GM18873 (cell line): ENCODE results near the gene CUL1.

ENCODE experiments used
- ATAC-seq: cut with Tn5 transposase; IDR thresholded peaks from one replicate; pipeline ENCODE4 v1.9.1; 2021; ENCODE audit warnings: mild to moderate bottlenecking, moderate library complexity, moderate number of reproducible peaks; ENCODE audit not compliant: unreplicated experiment, low FRiP score

Gene CUL1

DNA sequence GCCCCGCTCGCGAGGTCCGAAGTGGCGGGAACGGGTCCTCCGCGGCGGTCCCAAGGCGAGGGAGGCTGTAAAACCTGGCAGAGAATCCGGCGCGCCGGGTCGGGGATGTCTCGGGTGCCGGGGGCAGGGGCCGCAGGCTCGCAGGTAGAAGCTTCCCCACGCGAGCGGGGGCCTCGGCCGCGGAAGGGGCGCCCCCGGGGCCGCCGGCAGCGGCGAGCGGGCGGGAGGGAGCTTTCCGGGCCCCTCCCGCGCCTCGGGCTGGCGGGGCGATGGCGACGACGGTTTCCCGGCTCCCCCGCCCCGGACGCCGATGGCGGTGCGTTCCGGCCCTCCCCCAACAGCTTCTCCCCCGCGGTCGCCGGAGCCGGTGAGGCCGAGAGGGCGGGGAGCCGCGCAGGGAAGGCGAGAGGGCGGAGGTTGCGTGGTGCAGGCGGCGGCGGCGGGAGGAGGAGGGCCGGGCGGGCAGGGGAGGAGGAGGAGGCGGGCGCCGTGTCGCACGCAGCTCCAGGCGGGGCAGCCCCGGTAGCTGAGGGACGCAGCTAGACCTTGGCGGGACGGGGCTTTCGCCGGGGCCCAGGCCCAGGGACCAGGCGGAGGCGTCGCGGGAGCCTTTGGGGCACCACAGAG lies at the start of gene CUL1:
Gene CUL1 (plus strand): TSS at position 507 of the 627 bp plus-strand sequence. CDS start 31,220 bp downstream, outside the sequence.
- peak; percentile 58 for ATAC-seq

DNA sequence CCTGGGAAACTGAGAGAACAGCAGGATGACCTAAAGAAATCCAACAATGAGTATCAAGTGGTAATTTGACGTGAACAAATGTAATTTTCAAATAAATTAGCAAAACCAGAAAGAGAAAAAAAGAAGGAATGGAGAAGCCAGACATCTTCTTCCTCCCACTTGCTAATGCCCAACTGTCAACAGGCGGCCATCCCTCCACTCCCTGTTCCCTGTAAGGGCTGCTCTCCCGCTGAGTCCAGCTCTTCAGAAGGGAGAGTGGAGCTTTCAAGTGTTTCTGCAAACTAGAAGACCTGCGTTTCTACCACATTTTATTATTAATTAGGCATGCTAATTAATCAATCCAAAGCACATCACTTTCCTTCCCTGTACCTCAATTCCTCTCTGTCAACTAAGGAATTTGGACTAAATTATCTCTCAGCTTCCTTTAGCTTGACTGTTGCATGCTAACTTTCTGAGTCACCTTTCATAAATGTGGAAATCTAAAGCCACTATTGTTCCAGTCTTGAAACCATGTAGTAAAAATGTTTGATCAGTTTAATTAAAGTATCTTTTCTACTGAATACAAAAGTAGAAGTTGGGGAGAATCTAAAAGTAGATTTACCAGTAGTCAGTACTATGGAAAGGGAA lies 48.4 kb upstream of the CUL1 start:
- ATAC-seq = no peak

DNA sequence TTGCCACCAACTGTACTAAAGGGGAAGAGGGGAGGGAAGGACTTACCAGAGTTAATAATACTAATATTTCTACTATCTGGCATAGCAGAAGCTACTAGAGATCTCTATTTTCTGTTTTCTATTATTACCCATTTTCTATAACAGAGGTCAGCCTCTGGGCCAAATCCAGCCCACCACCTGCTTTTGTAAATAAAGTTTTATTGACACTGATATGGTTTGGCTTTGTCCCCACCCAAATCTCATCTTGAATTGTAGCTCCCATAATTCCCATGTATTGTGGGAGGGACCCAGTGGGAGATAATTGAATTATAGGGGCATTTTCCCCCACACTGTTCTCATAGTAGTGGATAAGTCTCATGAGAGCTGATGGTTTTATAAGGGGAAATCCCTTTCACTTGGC lies 45.9 kb upstream of the CUL1 start:
- ATAC-seq = no peak

DNA sequence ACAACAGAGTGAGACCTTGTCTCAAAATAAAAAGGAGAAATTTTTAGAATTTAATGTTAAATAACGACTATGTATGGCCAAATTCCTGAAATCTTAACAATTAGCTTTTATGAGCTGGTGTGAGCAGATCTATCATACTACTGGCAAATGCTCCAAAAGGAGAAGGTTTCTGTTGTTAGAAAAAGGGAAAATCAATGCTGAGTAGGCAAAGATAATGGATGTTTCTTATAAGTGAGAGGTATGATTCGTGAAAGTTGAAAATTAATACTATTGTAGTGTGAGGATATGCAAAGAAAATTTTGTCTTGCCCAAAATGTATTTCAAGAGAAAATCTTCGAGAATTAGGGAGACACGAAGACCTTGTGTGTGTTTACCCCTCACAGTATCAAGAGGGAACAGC lies 40.8 kb upstream of the CUL1 start:
- ATAC-seq = no peak

DNA sequence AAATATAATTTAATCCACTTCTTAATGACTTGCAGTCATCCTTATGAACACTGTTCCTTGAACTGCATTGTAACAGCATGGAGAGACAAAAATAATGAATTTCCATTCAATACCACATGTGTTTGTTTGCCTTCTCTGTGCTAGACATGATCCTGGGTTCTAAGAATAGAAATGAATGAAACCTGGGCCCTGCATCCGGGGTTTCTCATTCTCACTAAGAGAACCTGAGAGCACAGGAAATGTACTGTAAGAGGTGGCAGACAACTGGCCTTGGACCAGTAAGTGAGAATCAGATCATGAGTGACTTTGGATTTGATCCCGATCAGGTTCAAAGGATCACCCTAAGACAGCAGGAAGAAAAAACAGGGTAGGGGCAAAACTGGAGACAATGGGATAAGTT lies 37.2 kb upstream of the CUL1 start:
- ATAC-seq = no peak

DNA sequence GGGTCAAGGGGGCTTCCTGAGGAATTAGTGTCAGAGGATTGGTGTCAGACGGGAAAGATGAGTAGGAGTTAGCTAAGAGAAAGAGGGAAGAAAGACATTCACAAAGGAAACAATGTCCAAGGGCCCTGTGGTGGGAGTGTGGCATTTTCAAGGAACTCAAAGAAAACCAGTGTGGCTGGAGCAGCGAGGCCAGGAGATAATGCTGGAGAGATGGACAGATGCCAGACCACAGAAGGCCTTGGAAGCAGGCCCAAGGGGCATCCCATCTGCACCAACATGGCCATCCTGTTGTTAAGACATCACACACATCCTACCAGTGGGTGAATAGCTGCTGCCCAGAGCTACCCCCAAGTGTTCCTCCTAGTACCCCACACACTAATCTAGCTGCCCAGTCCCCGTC lies 36.1 kb upstream of the CUL1 start:
- no peak for ATAC-seq

DNA sequence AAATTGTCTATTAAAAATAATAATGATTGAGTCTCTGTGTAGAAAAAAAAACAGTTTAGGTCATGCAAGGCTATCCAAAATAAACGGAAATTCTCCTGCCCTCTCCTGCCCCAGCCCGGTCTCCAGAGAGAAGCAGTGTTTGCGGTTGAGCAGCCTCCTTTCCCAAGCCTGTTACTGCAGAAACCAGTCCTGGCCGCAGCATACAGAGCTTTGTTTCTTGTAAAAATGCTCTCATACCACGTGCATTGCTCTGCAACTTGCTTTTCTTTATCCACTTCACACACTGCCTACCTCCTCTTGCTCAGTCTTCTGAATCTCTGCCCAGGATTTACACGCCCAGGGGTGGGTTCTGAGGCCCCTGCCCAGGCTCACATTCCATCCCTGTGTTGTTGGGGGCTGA lies 34.4 kb upstream of the CUL1 start:
- ATAC-seq = no peak

DNA sequence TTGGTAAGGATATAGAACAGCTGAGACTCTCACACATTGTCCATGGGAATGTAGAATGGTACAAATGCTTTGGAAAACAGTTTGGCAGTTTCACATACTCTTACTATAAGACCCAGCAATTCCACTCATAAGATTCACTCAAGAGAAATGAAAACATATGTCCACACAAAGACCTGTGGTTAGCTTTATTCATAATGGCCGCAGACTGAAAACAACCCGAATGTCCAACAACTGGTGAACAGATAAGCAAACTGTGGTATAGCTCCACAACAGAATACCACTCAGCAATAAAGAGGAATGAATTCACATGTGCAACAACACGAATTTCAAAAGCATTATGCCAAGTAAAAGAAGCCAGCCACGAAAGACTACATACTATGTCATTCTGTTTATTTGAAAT lies 33.5 kb upstream of the CUL1 start:
- ATAC-seq = no peak

DNA sequence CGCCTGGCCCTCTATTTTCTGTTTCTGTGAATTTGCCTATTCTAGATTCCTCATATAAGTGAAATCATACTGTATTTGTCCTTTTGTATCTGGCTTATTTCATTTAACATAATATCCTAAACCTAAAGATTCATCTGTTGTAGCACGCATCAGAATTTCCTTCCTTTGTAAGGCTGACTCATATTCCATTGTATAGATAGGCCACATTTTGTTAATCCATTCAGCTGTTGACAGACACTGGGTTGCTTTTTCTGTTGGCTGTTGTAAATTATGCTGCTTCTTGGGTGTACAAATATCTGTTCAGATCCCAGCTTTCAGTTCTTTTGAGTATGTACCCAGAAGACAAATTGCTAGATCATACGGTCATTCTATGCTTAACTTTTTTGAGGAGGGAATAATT lies 28.8 kb upstream of the CUL1 start:
- no peak for ATAC-seq

DNA sequence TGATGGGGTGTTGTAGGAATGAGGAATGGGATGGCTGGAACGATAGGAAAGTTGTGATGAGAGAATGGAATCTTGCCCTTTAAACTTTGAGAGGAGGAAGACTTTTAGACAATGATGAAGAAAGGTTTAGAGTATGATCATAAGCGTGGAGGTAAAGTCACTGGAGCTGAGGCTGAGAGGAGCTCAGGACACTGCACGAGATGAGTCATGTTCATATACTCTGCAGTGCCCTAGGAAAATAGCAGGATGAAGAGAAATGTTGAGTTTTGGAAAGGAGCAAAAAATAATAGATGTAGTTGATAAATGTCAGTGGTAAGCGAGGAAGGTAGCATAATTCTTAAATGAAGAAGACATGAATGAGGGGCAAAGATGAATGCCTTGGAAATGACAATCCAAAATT lies 28.3 kb upstream of the CUL1 start:
- ATAC-seq = no peak

DNA sequence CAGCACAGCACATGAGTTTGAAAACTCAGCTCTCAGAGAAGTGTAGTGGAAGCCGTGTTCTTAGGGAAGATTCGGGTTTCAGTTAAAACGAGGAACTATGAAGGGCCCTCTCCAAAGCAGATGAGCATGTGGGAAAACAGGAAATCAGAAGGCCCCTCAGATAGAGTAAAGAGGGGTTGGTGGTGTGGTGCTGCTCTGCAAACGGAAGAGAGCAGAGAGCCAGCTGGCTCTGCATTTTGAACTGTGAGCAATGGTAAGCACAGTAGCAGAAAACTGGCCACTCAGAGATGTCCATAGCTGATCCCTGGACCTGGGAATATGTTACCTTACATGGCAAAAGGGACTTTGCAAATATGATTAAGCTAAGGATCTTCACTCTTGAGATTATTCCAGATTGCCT lies 27.9 kb upstream of the CUL1 start:
- ATAC-seq = no peak

DNA sequence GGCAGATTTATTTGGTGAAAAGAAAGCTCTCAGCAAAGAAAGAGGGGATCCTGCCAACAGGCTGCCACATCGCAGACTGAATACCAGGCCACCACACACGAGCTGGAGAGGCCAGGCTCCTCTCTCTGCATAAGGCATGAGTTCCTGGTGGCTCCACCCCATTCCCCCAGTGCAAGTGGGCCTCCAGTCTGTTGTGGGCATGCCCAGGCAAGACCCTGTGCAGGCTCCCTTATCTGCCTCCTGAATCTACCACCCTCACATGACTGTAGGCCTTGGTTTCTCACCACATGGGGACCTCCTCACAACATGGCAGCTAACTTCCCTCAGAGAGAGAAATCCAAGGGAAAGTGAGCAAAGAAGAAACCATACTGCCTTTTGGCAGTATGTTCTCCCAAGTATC lies 26.7 kb upstream of the CUL1 start:
- no peak for ATAC-seq

DNA sequence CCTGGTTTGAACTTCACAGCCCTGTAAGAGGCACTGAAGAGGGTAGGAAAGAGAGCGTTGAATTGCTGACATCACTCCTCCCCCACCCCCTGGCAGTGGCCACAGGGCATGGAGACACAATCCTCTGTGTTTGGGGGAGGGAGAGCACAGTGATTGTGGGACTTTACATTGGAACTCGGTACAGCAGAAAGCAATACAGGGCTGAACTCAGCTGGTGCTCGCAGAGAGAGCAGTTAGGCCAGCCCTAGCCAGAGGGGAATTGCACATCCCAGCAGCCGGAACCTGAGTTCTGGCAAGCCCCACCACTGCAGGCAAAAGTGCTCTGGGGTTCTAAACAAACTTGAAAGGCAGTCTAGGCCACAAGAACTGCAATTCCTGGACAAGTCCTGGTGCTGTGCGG lies 24.0 kb upstream of the CUL1 start:
- no peak for ATAC-seq

DNA sequence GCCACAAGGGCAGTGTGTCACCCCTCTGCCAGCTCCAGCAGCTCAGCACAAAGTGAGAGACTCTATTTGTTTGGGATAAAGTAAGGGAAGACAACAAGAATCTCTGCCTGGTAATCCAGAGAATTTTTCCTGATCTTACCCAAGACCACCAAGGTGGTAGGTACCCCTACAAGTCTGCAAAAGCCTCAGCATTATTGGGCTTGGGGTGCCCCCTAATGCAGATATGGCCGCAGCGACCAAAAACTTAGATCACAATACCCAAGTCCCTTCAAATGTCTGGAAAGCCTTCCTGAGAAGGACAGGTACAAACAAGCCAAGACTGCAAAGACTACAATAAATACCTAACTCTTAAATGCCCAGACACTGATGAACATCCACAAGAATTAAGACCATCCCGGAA lies 22.4 kb upstream of the CUL1 start:
- no peak for ATAC-seq

DNA sequence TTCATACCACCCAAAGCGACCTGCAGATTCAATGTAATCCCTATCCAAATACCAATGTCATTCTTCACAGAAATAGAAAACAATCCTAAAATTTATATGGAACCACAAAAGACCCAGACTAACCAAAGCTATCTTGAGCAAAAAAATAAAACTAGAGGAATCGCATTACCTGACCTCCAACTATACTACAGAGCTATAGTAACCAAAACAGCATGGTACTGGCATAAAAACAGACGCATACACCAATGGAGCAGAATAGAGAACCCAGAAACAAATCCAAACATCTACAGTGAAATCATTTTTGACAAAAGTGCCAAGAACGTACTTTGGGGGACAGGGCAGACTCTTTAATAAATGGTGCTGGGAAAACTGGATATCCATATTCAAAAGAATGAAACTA lies 16.9 kb upstream of the CUL1 start:
- ATAC-seq = no peak

DNA sequence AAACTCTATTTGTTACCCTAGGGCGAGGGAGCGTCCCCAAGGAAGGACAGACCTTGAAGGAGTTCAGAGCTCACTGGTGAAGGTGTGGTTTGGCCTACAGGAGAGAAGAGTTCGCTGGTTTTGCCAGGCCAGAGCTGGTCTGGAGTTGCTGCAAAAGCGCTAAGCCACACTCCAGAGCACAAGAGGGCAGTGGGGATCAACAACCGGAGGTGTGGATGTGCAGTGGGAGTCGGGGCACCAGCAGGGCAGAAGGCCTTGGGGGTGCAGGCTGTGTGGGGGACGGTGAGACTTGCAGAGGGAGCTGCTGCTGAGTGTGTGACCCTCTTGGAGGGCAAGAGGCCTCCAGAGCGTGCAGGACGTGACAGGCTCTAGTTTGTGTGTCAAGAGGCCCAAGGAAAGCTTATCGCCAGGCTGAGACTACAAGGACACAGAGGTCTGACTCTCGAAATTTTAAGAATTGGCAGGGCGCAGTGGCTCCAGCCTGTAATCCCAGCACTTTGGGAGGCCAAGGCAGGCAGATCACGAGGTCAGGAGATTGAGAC lies 14.3 kb upstream of the CUL1 start:
- no peak for ATAC-seq

DNA sequence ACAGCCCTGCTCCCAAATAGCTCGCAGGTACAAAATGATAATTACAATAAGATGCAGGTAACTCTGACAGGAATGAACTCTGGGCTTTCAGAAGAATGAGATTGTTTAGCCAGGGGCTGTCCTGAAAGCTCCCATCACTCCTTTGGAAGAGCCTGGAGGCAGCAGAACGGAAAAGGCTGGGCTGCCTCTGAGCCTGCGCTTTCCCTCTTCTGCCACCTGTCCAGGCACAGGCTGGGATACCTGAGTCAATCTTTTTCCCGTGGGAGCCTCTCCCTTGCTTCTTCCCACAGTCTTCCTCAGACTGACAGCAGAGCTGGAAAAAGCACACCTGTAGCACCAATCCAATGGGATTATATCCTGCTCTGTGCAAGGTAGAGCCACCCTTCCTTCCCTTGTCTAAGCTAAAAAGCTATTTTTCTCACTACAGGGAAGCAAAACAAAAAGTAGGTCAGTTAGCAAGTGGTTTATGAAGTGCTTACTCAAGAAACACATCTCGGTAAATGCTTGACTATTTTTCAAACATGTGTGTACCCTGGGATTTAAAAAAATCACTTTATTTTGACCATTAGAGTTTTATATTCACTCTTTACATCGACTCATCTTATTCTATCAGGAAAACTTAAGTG lies 12.3 kb upstream of the CUL1 start:
- no peak for ATAC-seq

DNA sequence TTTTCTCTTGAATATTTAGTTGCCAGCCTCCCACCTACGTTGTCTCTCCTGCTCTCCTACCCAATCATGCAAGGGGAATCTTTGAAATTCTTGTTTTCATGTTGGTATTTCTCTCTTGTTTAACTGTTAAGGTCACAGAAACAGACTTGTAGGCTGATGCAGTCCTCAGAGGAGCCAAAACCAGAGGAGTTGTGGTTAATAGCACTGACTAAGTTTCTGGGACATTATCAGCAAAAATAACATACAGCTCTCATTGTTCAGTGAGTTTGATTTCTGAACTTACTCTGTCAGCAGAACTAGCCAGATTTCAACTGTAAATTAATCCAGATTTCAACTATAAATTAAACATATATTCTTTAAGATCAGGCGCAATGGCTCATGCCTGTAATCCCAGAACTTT lies 11.1 kb upstream of the CUL1 start:
- ATAC-seq = no peak

DNA sequence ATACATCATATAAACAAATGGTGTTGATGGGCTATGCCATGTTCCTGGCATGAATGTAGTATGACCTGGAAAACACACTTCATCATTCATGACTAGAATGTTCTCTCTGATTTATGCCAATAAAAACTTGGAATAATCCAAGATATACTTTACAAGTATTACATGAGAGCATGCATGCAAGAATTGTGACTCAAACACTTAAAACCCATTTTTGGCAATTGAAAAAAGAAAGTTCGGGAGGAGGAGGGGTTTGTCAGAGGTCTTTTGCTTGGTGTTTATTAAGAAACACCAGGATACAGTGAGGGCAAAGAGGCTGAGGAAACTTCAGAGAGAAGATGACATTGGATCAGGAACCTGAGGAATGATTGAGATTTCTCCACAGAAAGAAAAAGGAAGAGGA lies 10.2 kb upstream of the CUL1 start:
- ATAC-seq = no peak

DNA sequence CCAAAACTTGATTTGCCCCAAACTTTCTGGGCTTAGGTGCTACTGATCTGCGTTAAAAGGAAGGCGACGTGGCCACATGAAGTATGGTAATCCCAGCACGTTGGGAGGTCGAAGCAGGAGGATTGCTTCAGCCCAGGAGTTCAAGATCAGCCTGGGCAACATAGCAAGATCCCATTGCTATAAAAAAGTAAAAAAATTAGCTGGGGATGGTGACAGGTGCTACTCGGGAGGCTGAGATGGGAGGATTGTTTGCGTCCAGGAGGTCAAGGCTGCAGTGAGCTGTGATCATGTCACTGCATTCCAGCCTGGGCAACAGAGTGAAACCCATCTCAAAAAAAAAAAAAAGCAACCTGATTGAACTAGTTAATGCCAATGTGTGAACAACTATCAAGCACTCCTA lies 5.1 kb upstream of the CUL1 start:
- ATAC-seq = no peak

DNA sequence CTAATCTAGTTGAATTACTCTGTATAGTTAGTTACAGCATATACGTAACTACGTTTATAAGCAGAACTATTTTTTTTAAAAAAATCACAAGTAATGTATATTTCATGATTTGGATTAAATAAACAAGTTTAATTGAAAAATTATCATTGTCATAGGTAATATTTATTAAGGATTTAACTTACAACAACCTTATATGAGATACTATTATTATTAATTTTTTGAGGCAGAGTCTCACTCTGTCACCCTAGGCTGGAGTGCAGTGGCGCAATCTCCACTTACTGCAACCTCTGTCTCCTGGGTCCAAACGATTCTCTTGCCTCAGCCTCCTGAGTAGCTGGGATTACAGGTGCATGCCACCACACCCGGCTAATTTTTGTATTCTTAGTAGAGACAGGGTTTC lies 4.1 kb upstream of the CUL1 start:
- no peak for ATAC-seq

DNA sequence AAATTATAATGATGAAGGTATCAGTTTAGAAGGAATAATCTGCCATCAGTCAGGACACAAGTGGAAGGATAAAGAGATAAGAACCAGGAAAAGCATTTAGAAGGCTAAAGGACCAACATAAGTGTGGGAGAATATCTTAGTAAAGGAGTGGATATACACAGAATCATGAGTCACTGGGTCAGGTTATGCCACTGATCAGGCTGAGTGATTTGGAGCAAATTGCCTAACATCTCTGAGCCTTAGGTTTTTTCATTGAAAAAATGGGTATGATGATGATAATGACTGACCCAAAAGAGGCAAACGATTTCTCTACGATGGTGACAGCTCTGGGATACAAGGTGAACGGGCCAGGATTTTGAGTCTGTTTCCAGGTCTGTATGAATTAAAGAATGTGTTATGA lies 2.8 kb upstream of the CUL1 start:
- no peak for ATAC-seq
